MM.1S (cell line): Measurements from ENCODE around the gene SAMD14.

Experiments used
- DNase-seq: peaks from one replicate; pipeline ENCODE4 v3.0.0-alpha.2; 2015
- H2AFZ ChIP-seq: fragments of 300-600 bp; sonication (generic); 2 replicates; pipeline ENCODE4 v1.6.0; 2016; ENCODE audit warnings: antibody characterized with exemption, low read length
- H3F3A ChIP-seq: fragments of 300-600 bp; sonication (generic); 2 replicates; pipeline ENCODE4 v1.6.1; 2016; ENCODE audit warnings: mild to moderate bottlenecking, antibody characterized with exemption, low read length, moderate library complexity, mixed read lengths; ENCODE audit not compliant: insufficient read depth
- H3K27ac ChIP-seq: fragments of 300-600 bp; sonication (generic); 2 replicates; pipeline ENCODE4 v1.5.1; 2016; ENCODE audit warnings: mild to moderate bottlenecking, low read length
- H3K27me3 ChIP-seq: fragments of 300-600 bp; sonication (generic); replicated peaks from 2 replicates; pipeline ENCODE4 v1.6.0; 2016; ENCODE audit warnings: low read length; ENCODE audit not compliant: insufficient read depth
- H3K36me3 ChIP-seq: fragments of 300-600 bp; sonication (generic); replicated peaks from 2 replicates; pipeline ENCODE4 v1.6.1; 2016; ENCODE audit warnings: mild to moderate bottlenecking, low read length, mixed read lengths; ENCODE audit not compliant: insufficient read depth
- H3K4me1 ChIP-seq: fragments of 300-600 bp; sonication (generic); 2 replicates; pipeline ENCODE4 v1.6.1; 2016; ENCODE audit warnings: low read length, mixed read lengths
- H3K4me2 ChIP-seq: fragments of 300-600 bp; sonication (generic); 2 replicates; pipeline ENCODE4 v1.6.0; 2016; ENCODE audit warnings: low read depth, low read length
- H3K4me3 ChIP-seq: fragments of 300-600 bp; sonication (generic); 2 replicates; pipeline ENCODE4 v1.5.1; 2016; ENCODE audit warnings: low read length, mixed read lengths
- H3K79me2 ChIP-seq: fragments of 300-600 bp; sonication (generic); 2 replicates; pipeline ENCODE4 v1.6.1; 2016; ENCODE audit warnings: mixed run types, low read length, mixed read lengths
- H3K9ac ChIP-seq: fragments of 300-600 bp; sonication (generic); 2 replicates; pipeline ENCODE4 v1.6.1; 2016; ENCODE audit warnings: low read length, mixed read lengths
- H3K9me2 ChIP-seq: fragments of 300-600 bp; sonication (generic); replicated peaks from 2 replicates; pipeline ENCODE4 v1.6.1; 2016; ENCODE audit warnings: mild to moderate bottlenecking, low read length, mixed read lengths; ENCODE audit not compliant: insufficient read depth
- H3K9me3 ChIP-seq: fragments of 300-600 bp; sonication (generic); replicated peaks from 2 replicates; pipeline ENCODE4 v1.6.1; 2016; ENCODE audit warnings: mild to moderate bottlenecking, low read length, mixed read lengths; ENCODE audit not compliant: insufficient read depth
- H4K20me1 ChIP-seq: fragments of 300-600 bp; sonication (generic); 2 replicates; pipeline ENCODE4 v1.6.1; 2016; ENCODE audit warnings: mild to moderate bottlenecking, low read length, moderate library complexity, mixed read lengths; ENCODE audit not compliant: insufficient read depth
- EZH2 ChIP-seq: fragments of 300-600 bp; sonication (generic); optimal IDR thresholded peaks from 2 replicates; pipeline ENCODE3; 2017; ENCODE audit warnings: low read depth, mild to moderate bottlenecking, antibody characterized with exemption, low read length, mixed read lengths
- EZH2phosphoT487 ChIP-seq: fragments of 300-600 bp; sonication (generic); IDR thresholded peaks from 2 replicates; pipeline ENCODE4 v1.6.1; 2018; ENCODE audit warnings: antibody characterized with exemption, low read length
- TF ChIP-seq, protein P1 (sequence below): fragments of 300-600 bp; sonication (generic); IDR thresholded peaks from 2 replicates; pipeline ENCODE4 v1.5.1; 2016; ENCODE audit warnings: antibody characterized with exemption, low read length, mixed read lengths

The SAMD14 gene

DNA sequence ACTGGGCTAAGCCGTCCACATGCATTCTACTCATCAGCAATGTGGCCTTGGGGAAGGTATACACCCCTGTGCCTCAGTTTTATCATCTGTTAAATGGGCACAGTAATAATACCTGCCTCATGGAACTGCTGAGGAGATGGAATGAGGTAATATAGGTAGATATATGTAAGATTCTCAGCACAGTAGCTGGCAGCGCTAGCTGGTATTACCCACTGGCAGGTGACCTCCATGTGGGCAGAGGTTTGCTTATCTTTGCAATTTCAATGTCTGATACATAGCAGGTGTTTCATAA lies 34.7 kb upstream of the SAMD14 start:
- H3K9me3 ChIP-seq = no peaks in the 10 kb centered on the region
- no peak overlapping the region for H3K4me2 ChIP-seq
- H3K9ac ChIP-seq = no peak overlapping the region

DNA sequence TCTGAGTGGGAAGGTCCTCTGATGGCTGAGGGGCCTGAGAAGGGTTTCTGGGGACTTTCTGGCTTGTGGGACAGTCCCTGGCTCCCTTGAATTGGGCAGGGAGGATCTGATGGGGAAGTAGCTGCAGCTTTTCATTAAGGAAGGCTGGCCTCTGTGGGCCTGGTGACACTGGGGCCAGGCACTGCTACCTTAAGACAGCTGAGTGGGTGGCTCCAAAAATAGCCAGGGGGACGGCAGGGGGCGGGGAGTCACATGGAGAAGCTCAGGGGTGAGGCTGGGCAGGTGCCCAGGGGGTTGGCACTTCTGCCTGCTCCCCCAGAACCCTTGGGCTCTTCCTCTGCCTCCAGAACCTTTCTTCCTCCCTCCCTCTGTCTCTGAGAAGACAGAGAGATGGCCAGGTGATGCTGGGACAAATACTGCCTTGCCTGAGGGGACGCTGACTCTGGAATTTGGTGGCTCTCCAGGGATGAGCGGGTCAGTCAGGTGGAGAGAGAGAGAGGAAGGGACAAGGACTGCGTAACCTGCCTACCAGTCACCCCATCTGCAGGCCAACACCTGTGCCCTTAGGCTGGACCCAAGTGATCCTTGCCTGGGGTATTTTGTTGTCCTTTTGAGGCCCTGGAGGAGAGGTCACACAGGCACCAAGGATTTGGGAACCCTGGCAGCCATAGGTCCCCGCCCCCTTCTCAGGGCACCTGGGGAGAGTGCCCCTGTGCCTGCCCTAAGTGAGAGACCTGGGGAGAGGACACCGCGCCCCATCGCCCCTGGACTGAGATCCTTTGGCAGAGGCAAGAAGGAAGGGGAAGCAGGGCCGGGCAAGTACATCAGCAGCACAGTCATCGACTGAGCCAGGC lies 34.1 kb upstream of the SAMD14 start:
- no peak for DNase-seq
- Histone ChIP-seq H3K36me3 (no peaks in the 10 kb centered on the region), H3K9me3 (no peaks in the 10 kb centered on the region), H2AFZ (peak overlapping the region; percentile 37; the same call in 1 of the 2 replicates), H3K27me3 (no peaks in the 10 kb centered on the region), H3K4me2 (no peak overlapping the region), H4K20me1 (no peaks in the 10 kb centered on the region), H3F3A (no peaks in the 10 kb centered on the region), H3K79me2 (no peaks in the 10 kb centered on the region), H3K9me2 (no peaks in the 10 kb centered on the region), H3K27ac (no peak overlapping the region), H3K9ac (no peak overlapping the region), H3K4me1 (peaks cover 19% of the 10 kb centered on the region), H3K4me3 (no peak overlapping the region)
- TF ChIP-seq EZH2 = no peak

More for the DNA sequence above, 34.7 kb upstream of the SAMD14 start:
- no peaks in the 10 kb centered on the region for H3K36me3 ChIP-seq
- peaks cover 20% of the 10 kb centered on the region for H3K4me1 ChIP-seq
- no peaks in the 10 kb centered on the region for H4K20me1 ChIP-seq
- H3K9me2 ChIP-seq = no peaks in the 10 kb centered on the region
- no peak for TF ChIP-seq EZH2phosphoT487
- TF ChIP-seq, protein P1, sequence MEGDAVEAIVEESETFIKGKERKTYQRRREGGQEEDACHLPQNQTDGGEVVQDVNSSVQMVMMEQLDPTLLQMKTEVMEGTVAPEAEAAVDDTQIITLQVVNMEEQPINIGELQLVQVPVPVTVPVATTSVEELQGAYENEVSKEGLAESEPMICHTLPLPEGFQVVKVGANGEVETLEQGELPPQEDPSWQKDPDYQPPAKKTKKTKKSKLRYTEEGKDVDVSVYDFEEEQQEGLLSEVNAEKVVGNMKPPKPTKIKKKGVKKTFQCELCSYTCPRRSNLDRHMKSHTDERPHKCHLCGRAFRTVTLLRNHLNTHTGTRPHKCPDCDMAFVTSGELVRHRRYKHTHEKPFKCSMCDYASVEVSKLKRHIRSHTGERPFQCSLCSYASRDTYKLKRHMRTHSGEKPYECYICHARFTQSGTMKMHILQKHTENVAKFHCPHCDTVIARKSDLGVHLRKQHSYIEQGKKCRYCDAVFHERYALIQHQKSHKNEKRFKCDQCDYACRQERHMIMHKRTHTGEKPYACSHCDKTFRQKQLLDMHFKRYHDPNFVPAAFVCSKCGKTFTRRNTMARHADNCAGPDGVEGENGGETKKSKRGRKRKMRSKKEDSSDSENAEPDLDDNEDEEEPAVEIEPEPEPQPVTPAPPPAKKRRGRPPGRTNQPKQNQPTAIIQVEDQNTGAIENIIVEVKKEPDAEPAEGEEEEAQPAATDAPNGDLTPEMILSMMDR = no peak
- no peak for TF ChIP-seq EZH2
- no peak overlapping the region for H3K27ac ChIP-seq
- H3F3A ChIP-seq = no peaks in the 10 kb centered on the region
- DNase-seq = no peak
- H3K27me3 ChIP-seq = no peaks in the 10 kb centered on the region
- H3K4me3 ChIP-seq = no peak overlapping the region
- no peak overlapping the region for H2AFZ ChIP-seq
- no peaks in the 10 kb centered on the region for H3K79me2 ChIP-seq

DNA sequence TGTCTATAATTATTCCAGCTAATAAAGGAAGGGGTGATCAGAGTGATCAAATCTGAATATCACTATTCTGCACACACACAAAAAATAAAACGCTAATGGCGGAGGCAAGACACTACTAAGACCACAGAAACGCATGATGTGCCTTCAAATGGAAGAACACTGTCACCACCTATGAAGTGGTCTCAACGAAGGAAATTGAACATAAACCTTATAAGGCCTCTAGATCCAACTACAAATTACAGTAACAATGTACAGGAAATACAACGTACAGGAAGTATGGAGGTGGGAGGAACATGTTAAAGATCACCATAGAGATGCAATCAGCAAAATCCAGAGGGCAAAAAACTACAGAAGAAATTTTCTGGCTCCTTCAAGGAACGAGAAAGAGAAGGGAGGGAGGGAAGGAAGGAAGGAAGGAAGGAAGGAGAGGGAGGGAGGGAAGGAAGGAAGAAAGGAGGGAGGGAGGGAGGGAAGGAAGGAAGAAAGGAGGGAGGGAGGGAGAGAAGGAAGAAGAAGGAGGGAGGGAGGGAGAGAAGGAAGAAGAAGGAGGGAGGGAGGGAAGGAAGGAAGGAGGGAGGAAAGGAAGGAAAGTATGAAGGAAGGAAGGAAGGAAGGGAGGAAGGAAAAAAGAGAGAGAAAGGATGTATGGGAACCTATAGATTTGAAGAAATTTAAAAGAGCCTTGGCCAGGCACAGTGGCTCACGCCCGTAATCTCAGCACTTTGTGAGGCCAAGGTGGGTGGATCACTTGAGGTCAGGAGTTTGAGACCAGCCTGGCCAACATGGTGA lies 32.7 kb upstream of the SAMD14 start:
- no peaks in the 10 kb centered on the region for H3K79me2 ChIP-seq
- no peaks in the 10 kb centered on the region for H3F3A ChIP-seq
- no peaks in the 10 kb centered on the region for H4K20me1 ChIP-seq
- H3K4me1 ChIP-seq = peaks cover 14% of the 10 kb centered on the region
- H3K27me3 ChIP-seq = no peaks in the 10 kb centered on the region
- no peak overlapping the region for H3K27ac ChIP-seq
- no peaks in the 10 kb centered on the region for H3K9me3 ChIP-seq
- H3K9ac ChIP-seq = no peak overlapping the region
- no peak overlapping the region for H3K4me2 ChIP-seq
- TF ChIP-seq EZH2 = no peak
- TF ChIP-seq EZH2phosphoT487 = no peak
- TF ChIP-seq, protein P1 = no peak
- H3K36me3 ChIP-seq = no peaks in the 10 kb centered on the region
- H2AFZ ChIP-seq = no peak overlapping the region
- no peaks in the 10 kb centered on the region for H3K9me2 ChIP-seq
- no peak for DNase-seq
- no peak overlapping the region for H3K4me3 ChIP-seq
